ENCODE measurements around the gene AP2A1. TPM values are rescaled to one million over a fixed set of nuclear protein-coding genes. Genes with fewer than 3 reads are reported as not detected.
A peak's percentile ranks its signal among the peaks of the same experiment; 100 is the strongest.

The AP2A1 gene
- total RNA-seq, 1 experiment from 2014 or later = 119 TPM

GRCh38 chr19:49812997-49813861 lies 46.4 kb downstream of the AP2A1 start, which contains the start of gene FUZ (continued):
- TF ChIP-seq ESRRA (CRISPR knock-in tag; IDR thresholded peaks at IDR 0.05; ENCODE audit: borderline replicate concordance) (no peak), ZNF512 (CRISPR knock-in tag; IDR thresholded peaks at IDR 0.05; ENCODE audit: borderline replicate concordance) (no peak), ZBTB21 (CRISPR knock-in tag; IDR thresholded peaks at IDR 0.05; ENCODE audit: borderline replicate concordance) (no peak), ZNF396 (CRISPR knock-in tag; IDR thresholded peaks at IDR 0.05; ENCODE audit: borderline replicate concordance) (no peak), ERG (CRISPR knock-in tag; IDR thresholded peaks at IDR 0.05) (no peak), CTCF (IDR thresholded peaks at IDR 0.05) (no peak), NR2C2 (CRISPR knock-in tag; IDR thresholded peaks at IDR 0.05) (no peak), ZNF138 (CRISPR knock-in tag; conservative IDR thresholded peaks at IDR 0.05) (no peak), USF1 (CRISPR knock-in tag; IDR thresholded peaks at IDR 0.05) (peak; percentile 61), ZNF121 (CRISPR knock-in tag; IDR thresholded peaks at IDR 0.05) (no peak), HMGXB4 (CRISPR knock-in tag; IDR thresholded peaks at IDR 0.05) (no peak), ATF2 (CRISPR knock-in tag; IDR thresholded peaks at IDR 0.05; ENCODE audit: borderline replicate concordance, low read depth) (no peak), NFYB (CRISPR knock-in tag; conservative IDR thresholded peaks at IDR 0.05; ENCODE audit: low read depth) (0 out of 2 replicates have a peak, but pooled peaks have one; percentile 20), TEAD4 (CRISPR knock-in tag; IDR thresholded peaks at IDR 0.05) (no peak), ZNF219 (CRISPR knock-in tag; IDR thresholded peaks at IDR 0.05; ENCODE audit: borderline replicate concordance) (no peak), CBFB (CRISPR knock-in tag; IDR thresholded peaks at IDR 0.05; ENCODE audit: low read depth) (no peak), PRDM15 (CRISPR knock-in tag; IDR thresholded peaks at IDR 0.05) (no peak), TEAD1 (CRISPR knock-in tag; IDR thresholded peaks at IDR 0.05) (peak; percentile 9; the same call in 1 of the 2 replicates), ZNF416 (CRISPR knock-in tag; IDR thresholded peaks at IDR 0.05) (0 out of 2 replicates have a peak, but pooled peaks have one; percentile 71), SP1 (CRISPR knock-in tag; conservative IDR thresholded peaks at IDR 0.05) (0 out of 2 replicates have a peak, but pooled peaks have one; percentile 44), CDX4 (CRISPR knock-in tag; IDR thresholded peaks at IDR 0.05; ENCODE audit: borderline replicate concordance) (no peak)
